ENCODE measurements around the gene CCL3.

DNA sequence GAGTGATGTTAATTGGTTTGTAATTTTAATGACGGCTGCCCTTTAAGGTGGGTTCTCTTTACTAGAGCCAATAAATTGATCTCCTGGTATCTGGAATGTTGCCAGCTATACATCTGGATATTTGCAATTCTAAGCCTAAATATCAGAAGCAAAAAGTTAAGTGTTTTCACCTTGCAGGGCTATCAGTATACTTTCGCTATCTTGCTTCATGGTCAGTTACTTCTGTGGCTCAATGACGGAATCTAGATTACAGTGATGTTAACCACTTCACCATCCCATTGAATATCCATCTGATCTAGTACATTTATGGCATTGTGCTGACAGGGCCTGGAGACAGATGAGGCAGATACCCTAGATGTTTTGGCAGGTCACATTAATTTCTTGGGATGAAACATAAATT lies 42.0 kb upstream of the CCL3 start:
- no peak for TF ChIP-seq EZH2 (IDR thresholded peaks at IDR 0.05; ENCODE audit: insufficient read depth, low read length)
- TF ChIP-seq, protein P1, sequence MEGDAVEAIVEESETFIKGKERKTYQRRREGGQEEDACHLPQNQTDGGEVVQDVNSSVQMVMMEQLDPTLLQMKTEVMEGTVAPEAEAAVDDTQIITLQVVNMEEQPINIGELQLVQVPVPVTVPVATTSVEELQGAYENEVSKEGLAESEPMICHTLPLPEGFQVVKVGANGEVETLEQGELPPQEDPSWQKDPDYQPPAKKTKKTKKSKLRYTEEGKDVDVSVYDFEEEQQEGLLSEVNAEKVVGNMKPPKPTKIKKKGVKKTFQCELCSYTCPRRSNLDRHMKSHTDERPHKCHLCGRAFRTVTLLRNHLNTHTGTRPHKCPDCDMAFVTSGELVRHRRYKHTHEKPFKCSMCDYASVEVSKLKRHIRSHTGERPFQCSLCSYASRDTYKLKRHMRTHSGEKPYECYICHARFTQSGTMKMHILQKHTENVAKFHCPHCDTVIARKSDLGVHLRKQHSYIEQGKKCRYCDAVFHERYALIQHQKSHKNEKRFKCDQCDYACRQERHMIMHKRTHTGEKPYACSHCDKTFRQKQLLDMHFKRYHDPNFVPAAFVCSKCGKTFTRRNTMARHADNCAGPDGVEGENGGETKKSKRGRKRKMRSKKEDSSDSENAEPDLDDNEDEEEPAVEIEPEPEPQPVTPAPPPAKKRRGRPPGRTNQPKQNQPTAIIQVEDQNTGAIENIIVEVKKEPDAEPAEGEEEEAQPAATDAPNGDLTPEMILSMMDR (IDR thresholded peaks at IDR 0.05; ENCODE audit: insufficient read depth, low read depth, low read length), result no peak

All from astrocyte (in vitro differentiated cells and primary cell).